MG63 (cell line): ENCODE results near the gene CADM1. TPM values are rescaled to one million over a fixed set of nuclear protein-coding genes. Genes with fewer than 3 reads are reported as not detected.

Source experiments
- DNase-seq: peaks from one replicate; pipeline ENCODE4 v3.0.0-alpha.2; 2020
- H3K27me3 ChIP-seq: fragments of 250-450 bp; sonication (Bioruptor Pico); 2 replicates; pipeline ENCODE4 v1.5.1; 2020; ENCODE audit warnings: mild to moderate bottlenecking, moderate library complexity
- H3K36me3 ChIP-seq: fragments of 250-450 bp; sonication (Bioruptor Pico); 2 replicates; pipeline ENCODE4 v1.5.1; 2020; ENCODE audit warnings: mild to moderate bottlenecking, moderate library complexity
- H3K4me3 ChIP-seq: fragments of 250-450 bp; sonication (Bioruptor Pico); 2 replicates; pipeline ENCODE4 v1.5.1; 2020; ENCODE audit warnings: mild to moderate bottlenecking, moderate library complexity
- H3K9me3 ChIP-seq: fragments of 250-450 bp; sonication (Bioruptor Pico); 2 replicates; pipeline ENCODE4 v1.5.1; 2020; ENCODE audit warnings: mild to moderate bottlenecking, moderate library complexity
- total RNA-seq: library from RNA; depleted of rRNA; stranded (reverse); fragments of >200 nt; shearing (Covaris generic); gene quantifications from 2 replicates; pipeline ENCODE4 v1.2.3, GENCODE V29; 2014; ENCODE audit warnings: low replicate concordance

CADM1 gene
- total RNA-seq, 1 experiment from 2014 or later: 34.4 TPM

DNA sequence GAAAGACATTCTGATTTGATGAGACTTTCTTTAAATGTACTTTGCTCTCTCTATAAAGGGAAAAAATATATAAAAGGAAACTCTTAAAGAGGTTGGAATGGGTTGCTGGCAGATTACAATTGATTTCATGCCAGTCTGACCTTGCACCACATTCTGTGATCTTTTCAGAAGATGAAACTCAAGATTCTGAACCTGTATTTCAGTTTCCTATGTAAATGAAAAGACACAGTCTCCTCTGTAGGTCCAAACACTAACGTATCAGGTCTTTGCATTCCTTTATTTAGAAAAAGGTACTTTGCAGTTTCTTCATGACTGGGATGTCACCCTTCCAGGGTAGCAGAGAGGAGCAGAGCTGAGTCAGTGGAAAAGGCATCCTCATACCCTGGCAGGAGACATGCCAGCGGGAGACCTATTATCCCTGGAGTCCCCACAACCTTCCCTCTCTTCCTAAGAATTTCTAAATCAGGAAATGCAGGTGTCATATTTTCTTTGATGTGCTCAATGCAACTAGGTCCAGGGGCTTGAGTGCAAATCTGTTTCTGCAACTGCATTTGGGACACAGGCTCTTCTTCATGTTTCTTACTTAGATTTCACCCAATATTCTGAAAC, 282.6 kb downstream of the CADM1 start:
- Histone ChIP-seq H3K4me3 (no peak overlapping the region), H3K27me3 (no peaks in the 10 kb centered on the region), H3K36me3 (peaks cover 7% of the 10 kb centered on the region), H3K9me3 (no peaks in the 10 kb centered on the region)
- peak; percentile 13 for DNase-seq

DNA sequence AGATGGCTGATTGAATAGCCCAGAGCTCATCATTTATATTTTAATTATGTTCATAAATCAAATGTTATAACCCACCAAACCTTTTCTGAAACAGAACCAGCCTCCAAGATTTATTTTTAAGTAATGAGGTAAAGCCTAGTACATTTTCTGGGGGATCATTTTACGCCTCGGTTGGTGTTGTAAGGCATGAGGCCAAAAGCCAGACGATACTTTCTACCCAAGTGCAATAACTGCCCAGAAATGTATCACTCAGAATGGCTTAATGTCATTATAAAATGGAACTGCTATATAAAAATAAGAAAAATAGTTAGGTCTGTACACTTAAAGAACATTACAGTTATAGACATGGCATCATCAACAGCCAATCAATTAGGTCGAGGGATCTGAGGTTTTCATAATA, 283.3 kb downstream of the CADM1 start:
- Histone ChIP-seq H3K27me3 (no peaks in the 10 kb centered on the region), H3K36me3 (peaks cover 5% of the 10 kb centered on the region), H3K4me3 (no peak overlapping the region), H3K9me3 (no peaks in the 10 kb centered on the region)
- DNase-seq: no peak

DNA sequence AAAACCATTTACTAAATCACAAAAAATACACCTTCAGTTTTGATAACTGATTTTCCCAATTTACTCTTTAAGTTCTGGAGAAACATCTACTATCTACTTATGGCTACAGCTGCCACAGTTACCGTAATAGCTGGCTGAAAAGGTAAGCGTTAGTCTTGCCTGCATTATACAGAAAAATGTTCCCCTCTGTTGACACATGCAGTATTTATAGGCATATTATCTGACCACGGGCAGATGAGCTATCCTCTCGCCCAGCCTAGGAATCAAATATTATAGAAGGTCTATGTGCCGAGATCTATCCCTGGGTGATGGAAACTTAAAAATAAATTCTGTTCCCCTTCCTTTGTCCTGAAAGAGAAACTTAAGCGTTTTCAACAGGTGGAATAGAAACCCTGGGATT, 283.8 kb downstream of the CADM1 start:
- Histone ChIP-seq H3K4me3 (no peak overlapping the region), H3K27me3 (no peaks in the 10 kb centered on the region), H3K9me3 (no peaks in the 10 kb centered on the region), H3K36me3 (no peaks in the 10 kb centered on the region; the same call in 1 of the 2 replicates)
- no peak for DNase-seq

DNA sequence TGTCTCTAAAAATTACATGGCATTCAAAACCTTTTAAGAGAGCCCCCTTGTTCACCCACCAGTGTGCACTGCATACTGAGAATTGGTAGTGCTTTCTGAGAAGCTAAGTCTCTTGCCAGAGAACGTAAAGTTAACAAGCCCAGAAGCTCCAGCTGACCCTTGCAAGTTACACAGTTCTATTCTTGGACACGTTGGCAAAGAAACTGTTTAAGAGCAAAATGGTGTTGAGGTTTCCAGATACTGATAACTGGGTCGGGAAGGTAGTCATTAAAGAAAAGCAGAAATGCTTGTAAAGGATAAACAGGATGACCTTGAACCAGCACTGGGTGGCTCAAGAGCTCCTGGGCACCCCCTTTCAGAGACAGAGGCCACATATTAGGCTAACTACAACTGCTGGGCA, 284.8 kb downstream of the CADM1 start:
- no peak for DNase-seq
- Histone ChIP-seq H3K27me3 (no peaks in the 10 kb centered on the region), H3K4me3 (no peak overlapping the region)

DNA sequence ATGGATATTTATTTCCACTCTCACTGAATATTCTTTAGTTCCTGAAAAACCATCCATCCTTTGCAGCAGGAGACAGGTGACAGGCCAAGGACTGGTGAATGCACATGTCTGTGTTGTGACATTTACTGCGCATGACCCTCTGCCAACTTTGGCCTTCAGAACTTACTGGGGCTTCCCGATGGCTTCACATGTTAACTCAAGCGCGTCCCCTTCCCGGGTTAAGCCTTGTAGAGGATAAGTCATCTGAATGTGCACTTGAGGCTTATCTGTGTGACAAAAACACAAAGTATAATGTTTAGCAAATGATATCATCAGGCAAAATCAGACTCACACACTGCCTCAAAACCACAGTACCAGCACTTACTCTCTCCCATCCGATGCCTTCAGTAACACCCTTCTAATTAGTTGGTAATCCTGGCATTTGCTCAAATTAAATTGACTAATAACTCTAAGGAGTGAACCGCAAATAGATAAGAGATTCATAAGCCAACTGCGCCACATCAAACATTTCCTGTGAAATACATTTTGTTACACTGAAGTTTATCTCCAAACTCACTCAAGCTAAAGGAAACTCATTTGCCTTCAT, 286.4 kb downstream of the CADM1 start:
- DNase-seq: no peak
- Histone ChIP-seq H3K9me3 (no peaks in the 10 kb centered on the region), H3K27me3 (no peaks in the 10 kb centered on the region), H3K36me3 (no peaks in the 10 kb centered on the region; the same call in 1 of the 2 replicates), H3K4me3 (no peak overlapping the region)

More for the DNA sequence above, 284.8 kb downstream of the CADM1 start:
- Histone ChIP-seq H3K9me3 (no peaks in the 10 kb centered on the region), H3K36me3 (no peaks in the 10 kb centered on the region; the same call in 1 of the 2 replicates)

DNA sequence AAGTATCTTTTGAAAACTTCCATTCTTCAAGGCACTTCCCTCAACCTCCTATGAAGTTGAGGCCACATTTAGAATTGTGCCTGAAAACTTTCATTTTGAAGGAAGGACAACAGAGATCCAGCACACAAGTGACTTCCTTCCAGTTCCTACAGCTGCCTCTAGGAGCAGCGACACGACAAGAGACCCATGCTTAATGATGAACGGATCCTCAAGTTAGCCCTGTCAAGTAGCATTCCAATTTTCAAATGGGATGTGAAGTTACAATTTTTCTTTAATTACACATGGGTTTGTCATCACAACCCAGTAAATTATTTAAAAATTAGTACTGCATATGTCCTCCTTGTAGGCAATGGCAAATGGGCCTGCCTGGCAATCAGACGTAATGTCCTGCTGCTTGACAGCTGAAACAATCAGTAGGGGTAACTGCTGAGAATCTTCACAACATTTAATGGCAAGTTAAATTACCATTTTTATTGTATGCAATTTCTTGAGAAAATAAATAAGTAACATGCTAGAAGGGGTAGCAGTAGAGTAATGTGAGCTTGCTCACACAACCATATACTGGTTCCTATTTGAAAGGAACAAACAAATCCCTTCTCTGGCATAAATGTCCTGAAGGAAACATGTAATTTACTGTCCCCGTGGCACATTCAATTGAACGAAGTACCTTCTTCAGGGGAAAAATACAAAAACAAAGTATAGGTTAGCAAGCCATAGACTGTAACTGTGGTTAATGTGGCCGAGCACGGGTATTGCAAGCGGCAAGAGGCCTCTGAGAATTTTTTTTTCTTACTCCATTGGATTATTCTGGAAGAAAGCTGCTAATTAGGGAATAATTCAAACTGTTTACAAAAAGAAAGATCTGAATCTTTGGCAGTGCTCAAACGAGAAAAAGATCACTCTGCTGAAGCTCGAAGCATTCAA, 288.3 kb downstream of the CADM1 start:
- H3K36me3 ChIP-seq: no peaks in the 10 kb centered on the region
- no peak overlapping the region for H3K4me3 ChIP-seq
- DNase-seq: peak; percentile 3
- no peaks in the 10 kb centered on the region for H3K27me3 ChIP-seq
- H3K9me3 ChIP-seq: no peaks in the 10 kb centered on the region

DNA sequence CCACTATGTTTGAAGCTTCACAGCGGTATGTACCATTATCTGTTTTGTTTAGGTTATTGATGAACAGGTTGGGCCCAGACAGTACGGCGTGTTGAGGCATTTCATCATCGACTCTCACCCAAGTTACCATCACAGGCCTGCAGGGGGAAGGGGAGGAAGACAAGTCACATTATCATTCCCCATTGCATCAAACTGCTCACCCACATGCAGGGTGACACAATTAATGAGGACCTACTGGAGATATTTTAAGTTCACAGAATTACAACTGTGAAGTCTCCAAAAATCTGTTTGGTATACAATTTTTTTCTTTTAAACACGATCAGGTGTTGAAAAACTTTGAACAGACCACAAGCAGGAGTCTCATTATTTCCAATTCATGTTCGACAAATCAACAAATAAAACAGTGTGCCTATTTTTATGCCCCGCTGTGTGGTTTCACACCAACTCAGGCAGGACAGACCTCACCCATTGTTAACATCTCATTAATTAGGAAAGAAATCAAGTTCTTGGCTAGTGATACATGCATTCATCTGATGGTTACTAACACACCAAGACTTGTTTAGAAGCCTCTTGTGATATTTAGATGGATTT, 289.5 kb downstream of the CADM1 start:
- Histone ChIP-seq H3K9me3 (no peaks in the 10 kb centered on the region), H3K36me3 (no peaks in the 10 kb centered on the region), H3K4me3 (no peak overlapping the region), H3K27me3 (no peaks in the 10 kb centered on the region)
- DNase-seq: no peak

DNA sequence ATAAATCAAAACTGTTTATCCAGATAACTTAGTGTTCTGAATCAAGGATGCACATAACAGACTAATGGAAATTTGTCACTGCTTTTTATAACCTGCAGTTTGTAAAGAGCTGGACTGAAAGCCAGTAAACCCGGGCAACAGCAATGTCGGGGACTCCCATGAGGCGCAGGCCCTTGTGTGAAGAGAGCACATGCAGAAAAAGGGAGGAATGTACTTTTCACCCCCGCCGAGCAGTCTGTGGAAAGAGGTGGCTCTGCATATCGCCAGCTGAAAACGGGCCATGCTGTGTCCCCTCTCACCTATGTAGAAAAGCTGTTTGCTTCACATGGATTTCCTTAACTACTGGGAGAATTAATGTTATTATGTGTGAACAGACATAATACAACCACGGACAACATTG, 291.2 kb downstream of the CADM1 start:
- H3K4me3 ChIP-seq: no peak overlapping the region
- H3K27me3 ChIP-seq: no peaks in the 10 kb centered on the region
- no peak for DNase-seq
- H3K36me3 ChIP-seq: no peaks in the 10 kb centered on the region
- no peaks in the 10 kb centered on the region for H3K9me3 ChIP-seq

DNA sequence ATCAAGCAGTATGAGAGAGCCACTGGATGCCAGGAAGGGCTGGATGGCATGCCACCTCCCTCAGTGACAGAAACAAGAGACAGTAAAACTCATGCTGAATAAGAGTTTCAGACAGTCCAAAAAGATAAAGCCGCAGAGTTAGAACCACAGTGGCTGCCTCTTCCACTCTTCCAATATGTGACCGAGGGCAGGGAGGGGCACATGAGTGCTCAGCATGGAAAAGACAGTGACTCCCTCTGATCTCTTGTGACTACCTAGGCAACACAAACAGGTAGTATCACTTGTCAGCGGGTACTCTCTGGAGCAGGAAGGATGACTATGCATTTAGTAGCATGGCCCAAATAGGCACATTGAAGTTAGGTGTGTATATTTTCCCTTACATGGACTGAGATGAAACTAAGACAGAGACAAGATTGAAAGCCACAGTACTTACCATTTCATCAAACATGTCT, 295.4 kb downstream of the CADM1 start:
- H3K27me3 ChIP-seq: no peaks in the 10 kb centered on the region
- H3K4me3 ChIP-seq: no peak overlapping the region
- no peaks in the 10 kb centered on the region for H3K9me3 ChIP-seq
- no peaks in the 10 kb centered on the region for H3K36me3 ChIP-seq
- DNase-seq: no peak

DNA sequence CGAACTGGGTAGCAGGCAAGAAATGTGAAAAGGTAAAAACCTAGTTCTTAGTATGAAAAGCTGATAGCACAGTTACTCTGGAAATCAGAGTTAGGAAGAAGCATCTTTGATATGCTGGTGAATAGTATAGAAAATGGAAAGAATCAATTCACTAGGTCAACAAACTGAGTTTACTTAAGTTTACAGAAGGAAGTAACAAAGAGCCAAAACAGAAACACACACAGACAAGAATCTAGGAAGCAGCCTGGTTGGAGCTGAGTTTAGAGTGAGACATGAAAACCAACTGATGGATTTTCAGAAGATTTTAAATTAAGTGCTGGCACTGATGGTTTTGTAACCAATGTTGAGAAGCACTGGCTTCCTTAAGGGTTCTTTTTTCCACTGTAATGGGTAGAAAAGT, 296.3 kb downstream of the CADM1 start:
- Histone ChIP-seq H3K36me3 (no peaks in the 10 kb centered on the region), H3K27me3 (no peaks in the 10 kb centered on the region), H3K9me3 (no peaks in the 10 kb centered on the region), H3K4me3 (no peak overlapping the region)
- DNase-seq: no peak

DNA sequence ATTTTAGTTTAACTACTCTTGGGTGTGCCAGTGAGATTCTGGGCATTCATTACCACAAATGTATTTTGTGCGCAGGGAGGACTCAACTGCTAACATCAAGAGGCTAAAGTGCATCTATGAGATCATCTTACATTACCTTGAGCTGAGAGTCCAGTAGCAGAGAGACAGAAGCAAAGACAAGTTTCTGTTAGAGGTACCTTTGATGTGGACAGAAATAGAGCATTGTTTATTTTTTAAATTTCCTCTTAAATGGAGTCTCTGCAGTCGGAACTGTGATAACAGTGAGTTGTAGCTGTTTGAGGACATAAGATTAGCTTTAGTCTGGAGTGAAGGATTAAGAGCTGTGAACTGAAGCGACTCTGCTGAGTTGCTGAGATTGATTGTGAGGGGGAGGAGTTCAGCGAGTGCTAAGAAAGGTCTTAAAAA, 297.0 kb downstream of the CADM1 start:
- Histone ChIP-seq H3K9me3 (no peaks in the 10 kb centered on the region), H3K36me3 (no peaks in the 10 kb centered on the region), H3K4me3 (no peak overlapping the region), H3K27me3 (no peaks in the 10 kb centered on the region)
- DNase-seq: no peak

DNA sequence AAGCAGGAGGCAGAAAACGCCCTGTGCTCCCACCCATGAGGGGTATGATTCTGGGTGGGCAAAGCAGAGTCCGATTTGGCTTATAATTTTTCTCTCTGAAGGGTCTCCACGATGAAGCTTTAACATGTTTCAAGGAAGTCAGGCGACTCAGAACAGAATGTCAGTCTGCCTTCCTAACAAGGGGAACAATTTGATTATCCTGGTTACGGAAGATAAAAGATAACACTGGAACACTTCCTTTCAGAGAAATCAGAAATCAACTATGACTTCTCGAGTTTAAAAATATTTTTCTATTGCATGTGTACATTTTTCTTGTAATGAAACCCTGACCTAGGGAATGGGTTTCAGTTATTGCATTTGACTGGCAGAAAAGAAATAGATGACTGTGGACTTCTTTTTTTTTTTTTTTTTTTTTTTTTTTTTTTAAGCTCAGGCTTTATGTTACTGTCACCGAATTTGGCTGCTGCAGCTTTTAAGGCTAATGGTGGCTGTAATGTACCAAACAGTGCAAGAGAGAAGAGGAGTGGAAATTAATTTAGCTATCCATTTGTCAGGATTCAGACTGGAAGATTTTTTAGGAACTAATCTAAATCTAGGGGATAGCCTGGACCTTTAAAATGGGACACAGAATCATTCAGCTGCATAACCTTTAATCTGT, 297.7 kb downstream of the CADM1 start:
- H3K9me3 ChIP-seq: no peaks in the 10 kb centered on the region
- H3K4me3 ChIP-seq: no peak overlapping the region
- H3K36me3 ChIP-seq: no peaks in the 10 kb centered on the region
- no peak for DNase-seq
- no peaks in the 10 kb centered on the region for H3K27me3 ChIP-seq

DNA sequence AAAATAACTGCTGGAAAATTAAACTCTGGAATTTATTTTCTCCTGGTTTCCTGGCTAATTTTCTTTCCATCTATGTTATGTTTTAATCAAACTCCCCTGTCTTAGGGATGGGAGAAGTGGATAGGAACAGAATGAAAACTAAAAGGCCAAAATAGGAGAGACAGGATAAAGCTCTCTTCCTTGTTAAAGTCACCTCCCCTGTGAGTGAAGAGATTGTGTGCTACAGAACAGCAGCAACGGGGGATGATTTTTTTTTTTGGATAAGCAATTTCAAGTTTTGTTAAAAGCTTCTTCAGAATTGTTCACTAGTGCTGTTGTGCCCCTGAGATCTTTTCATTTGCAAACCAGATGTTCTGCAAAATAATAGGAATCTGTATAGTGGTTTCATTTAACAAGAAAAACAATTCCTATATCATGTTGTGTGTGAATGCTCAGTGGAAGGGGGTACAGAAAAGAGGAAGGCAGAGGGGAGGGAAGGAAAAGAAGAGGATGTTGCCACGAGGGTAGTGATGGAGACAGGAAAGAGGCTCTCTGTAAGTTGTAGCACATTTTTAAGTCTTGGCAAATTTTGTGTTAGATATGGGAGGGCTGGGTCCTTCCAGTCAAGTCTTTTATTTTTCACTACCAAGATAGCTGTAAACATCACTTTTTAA, 301.2 kb downstream of the CADM1 start:
- H3K27me3 ChIP-seq: no peaks in the 10 kb centered on the region
- no peak overlapping the region for H3K4me3 ChIP-seq
- H3K36me3 ChIP-seq: no peaks in the 10 kb centered on the region
- no peaks in the 10 kb centered on the region for H3K9me3 ChIP-seq
- no peak for DNase-seq

DNA sequence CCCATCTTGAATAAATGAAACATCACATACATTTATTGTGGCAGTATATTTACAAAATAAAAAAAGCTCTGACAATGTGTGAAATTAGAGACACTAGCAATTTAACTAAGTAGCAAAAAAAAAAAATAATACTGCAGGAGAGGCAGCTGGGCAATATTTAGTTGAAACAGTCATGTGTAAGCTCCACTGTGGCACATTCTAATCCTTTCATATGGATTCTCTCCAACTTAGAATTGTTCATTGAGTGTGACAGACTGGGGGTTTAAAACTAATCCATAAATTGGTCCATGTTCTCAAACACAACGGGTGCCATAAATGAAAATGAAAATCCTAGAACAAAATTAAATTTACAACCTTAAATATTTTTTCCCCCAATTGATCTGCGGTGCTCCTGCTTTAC, 302.1 kb downstream of the CADM1 start:
- Histone ChIP-seq H3K36me3 (no peaks in the 10 kb centered on the region), H3K4me3 (no peak overlapping the region), H3K9me3 (no peaks in the 10 kb centered on the region), H3K27me3 (no peaks in the 10 kb centered on the region)
- DNase-seq: no peak

DNA sequence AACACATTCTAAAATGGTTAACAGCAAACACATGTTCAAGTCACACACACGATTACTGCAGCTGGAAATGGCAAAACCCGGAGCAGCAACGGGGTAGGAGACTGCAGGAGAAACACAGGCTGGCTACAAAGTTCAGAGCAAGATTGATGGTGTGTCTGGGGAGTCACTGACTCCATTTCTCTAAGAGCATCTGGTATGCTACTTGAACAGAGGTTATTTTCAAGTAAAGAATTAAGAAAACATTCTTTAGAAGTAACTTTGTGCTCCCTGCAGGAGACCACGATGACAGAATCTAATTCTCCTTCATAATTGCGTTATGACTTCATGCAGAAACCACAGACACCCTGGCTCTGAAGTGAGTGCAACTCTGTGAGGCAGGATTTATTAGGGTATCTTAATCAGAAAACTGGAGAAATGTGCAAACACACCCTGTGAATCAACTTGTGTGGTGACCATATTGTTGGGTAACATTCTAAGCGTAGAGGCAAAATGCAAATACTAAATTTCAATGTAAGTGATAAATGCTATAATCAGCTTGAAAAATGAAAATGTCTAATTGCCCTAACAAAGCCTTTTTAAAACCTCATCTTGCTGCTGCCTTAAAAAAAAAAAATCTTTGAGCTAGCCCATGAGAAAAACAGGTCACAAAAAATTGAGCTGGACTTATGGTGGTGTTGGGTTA, 303.0 kb downstream of the CADM1 start:
- peak; percentile 28 for DNase-seq
- no peaks in the 10 kb centered on the region for H3K27me3 ChIP-seq
- no peak overlapping the region for H3K4me3 ChIP-seq
- no peaks in the 10 kb centered on the region for H3K9me3 ChIP-seq
- no peaks in the 10 kb centered on the region for H3K36me3 ChIP-seq
